ENCODE measurements around the gene PLEKHG4.

The PLEKHG4 gene

GRCh38 chr16:67246081-67246755 lies 33.1 kb upstream of the PLEKHG4 start:
- peak; percentile 46 for DNase-seq

- DNase-seq = peak; percentile 56
These were observed 32.6 kb upstream of the PLEKHG4 start for GRCh38 chr16:67246756-67247191.

- DNase-seq = peak; percentile 96
These were observed 31.9 kb upstream of the PLEKHG4 start, which contains the start of gene FHOD1 for GRCh38 chr16:67247192-67248072. Gene FHOD1 (minus strand): TSS chr16:67247481. CDS start chr16:67247410, 71 bp downstream.

- no peak for DNase-seq
These were observed 31.3 kb upstream of the PLEKHG4 start for GRCh38 chr16:67248073-67248400.

- peak; percentile 32 for DNase-seq
These were observed 30.7 kb upstream of the PLEKHG4 start, which contains the start of gene SLC9A5 for GRCh38 chr16:67248401-67249177. Gene SLC9A5 (plus strand): TSS chr16:67248979. CDS start chr16:67249015, 36 bp downstream.

- no peak for DNase-seq
These were observed 29.9 kb upstream of the PLEKHG4 start for GRCh38 chr16:67249178-67250044.

- DNase-seq = no peak
These were observed 29.3 kb upstream of the PLEKHG4 start for GRCh38 chr16:67250045-67250327.

GRCh38 chr16:67252609-67253497 lies 26.5 kb upstream of the PLEKHG4 start:
- no peak for DNase-seq

- no peak for DNase-seq
These were observed 24.4 kb upstream of the PLEKHG4 start for GRCh38 chr16:67254801-67255552.

GRCh38 chr16:67255553-67256221 lies 23.6 kb upstream of the PLEKHG4 start:
- DNase-seq = no peak

- DNase-seq = no peak
These were observed 22.6 kb upstream of the PLEKHG4 start for GRCh38 chr16:67256701-67257230.

GRCh38 chr16:67257486-67258160 lies 21.7 kb upstream of the PLEKHG4 start:
- no peak for DNase-seq

- DNase-seq = no peak
These were observed 21.0 kb upstream of the PLEKHG4 start for GRCh38 chr16:67258161-67258835.

- DNase-seq = no peak
These were observed 19.6 kb upstream of the PLEKHG4 start for GRCh38 chr16:67259705-67260104.

- peak; percentile 30 for DNase-seq
These were observed 18.8 kb upstream of the PLEKHG4 start for GRCh38 chr16:67260426-67261063.

- no peak for DNase-seq
These were observed 16.1 kb upstream of the PLEKHG4 start for GRCh38 chr16:67263201-67263600.

- DNase-seq = no peak
These were observed 15.1 kb upstream of the PLEKHG4 start for GRCh38 chr16:67264277-67264676.

- no peak for DNase-seq
These were observed 14.5 kb upstream of the PLEKHG4 start for GRCh38 chr16:67264866-67265265.
